ENCODE data around the gene SMIM45.

SMIM45 gene

GRCh38 chr22:41951898-41952474 is at the start of gene SMIM45:
TSS of gene SMIM45 (plus strand) at chr22:41952150.
- DNase-seq (ENCODE audit: low read depth in 2 of 2) = no peak

- no peak for DNase-seq (ENCODE audit: low read depth in 2 of 2)
Measured at GRCh38 chr22:41902932-41903421, 49.0 kb upstream of the SMIM45 start.

- DNase-seq (ENCODE audit: low read depth in 2 of 2) = no peak
Measured at GRCh38 chr22:41904450-41905410, 47.2 kb upstream of the SMIM45 start.

GRCh38 chr22:41905411-41906202 is 46.3 kb upstream of the SMIM45 start:
- DNase-seq (ENCODE audit: low read depth in 2 of 2) = no peak

GRCh38 chr22:41906822-41907221 is 45.1 kb upstream of the SMIM45 start:
- no peak for DNase-seq (ENCODE audit: low read depth in 2 of 2)

GRCh38 chr22:41907436-41908401 is 44.2 kb upstream of the SMIM45 start:
- DNase-seq (ENCODE audit: low read depth in 2 of 2) = no peak

GRCh38 chr22:41908411-41909309 is 43.3 kb upstream of the SMIM45 start:
- DNase-seq (ENCODE audit: low read depth in 2 of 2) = no peak

GRCh38 chr22:41909310-41910049 is 42.5 kb upstream of the SMIM45 start:
- no peak for DNase-seq (ENCODE audit: low read depth in 2 of 2)

- DNase-seq (ENCODE audit: low read depth in 2 of 2) = no peak
Measured at GRCh38 chr22:41910050-41911000, 41.6 kb upstream of the SMIM45 start.

- no peak for DNase-seq (ENCODE audit: low read depth in 2 of 2)
Measured at GRCh38 chr22:41911001-41911611, 40.8 kb upstream of the SMIM45 start.

- no peak for DNase-seq (ENCODE audit: low read depth in 2 of 2)
Measured at GRCh38 chr22:41912338-41913039, 39.5 kb upstream of the SMIM45 start.

- no peak for DNase-seq (ENCODE audit: low read depth in 2 of 2)
Measured at GRCh38 chr22:41913040-41913719, 38.8 kb upstream of the SMIM45 start.

- DNase-seq (ENCODE audit: low read depth in 2 of 2) = no peak
Measured at GRCh38 chr22:41913842-41914534, 38.0 kb upstream of the SMIM45 start.

GRCh38 chr22:41914611-41915034 is 37.3 kb upstream of the SMIM45 start:
- no peak for DNase-seq (ENCODE audit: low read depth in 2 of 2)

- peak in 1 of 2 experiments; percentile 38 for DNase-seq (ENCODE audit: low read depth in 2 of 2)
Measured at GRCh38 chr22:41915035-41915785, 36.7 kb upstream of the SMIM45 start, which contains the start of gene SHISA8. TSS of gene SHISA8 (minus strand) at chr22:41915074. CDS start at chr22:41914667, 407 bp downstream.

All from stimulated activated CD4-positive, alpha-beta T cell treated with anti-CD3 and anti-CD28 coated beads, Interleukin-12 subunit alpha, Interleukin-12 subunit beta, amount 100 ng/mL, for 24 hours (primary cell).